ENCODE measurements around the gene KCNQ5.

DNA sequence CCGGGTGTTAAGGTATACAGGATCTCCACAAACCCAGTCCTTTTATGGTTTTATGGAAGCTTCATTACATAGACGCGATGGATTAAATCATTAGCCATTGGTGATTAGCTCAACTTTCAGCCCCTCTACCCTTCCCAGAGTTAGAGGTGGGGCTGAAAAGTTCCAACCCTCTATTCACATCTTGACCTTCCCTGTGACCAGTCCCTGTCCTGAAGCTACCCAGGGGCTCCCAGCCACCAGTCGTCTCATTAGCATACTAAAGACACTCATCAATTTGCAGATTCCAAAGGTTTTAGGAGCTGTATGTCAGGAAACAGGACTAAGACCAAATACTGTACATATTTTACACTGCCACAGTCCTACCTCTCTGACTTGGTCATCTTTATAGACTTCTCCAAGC is 582.4 kb downstream of the KCNQ5 start:
- TF ChIP-seq, protein P1, sequence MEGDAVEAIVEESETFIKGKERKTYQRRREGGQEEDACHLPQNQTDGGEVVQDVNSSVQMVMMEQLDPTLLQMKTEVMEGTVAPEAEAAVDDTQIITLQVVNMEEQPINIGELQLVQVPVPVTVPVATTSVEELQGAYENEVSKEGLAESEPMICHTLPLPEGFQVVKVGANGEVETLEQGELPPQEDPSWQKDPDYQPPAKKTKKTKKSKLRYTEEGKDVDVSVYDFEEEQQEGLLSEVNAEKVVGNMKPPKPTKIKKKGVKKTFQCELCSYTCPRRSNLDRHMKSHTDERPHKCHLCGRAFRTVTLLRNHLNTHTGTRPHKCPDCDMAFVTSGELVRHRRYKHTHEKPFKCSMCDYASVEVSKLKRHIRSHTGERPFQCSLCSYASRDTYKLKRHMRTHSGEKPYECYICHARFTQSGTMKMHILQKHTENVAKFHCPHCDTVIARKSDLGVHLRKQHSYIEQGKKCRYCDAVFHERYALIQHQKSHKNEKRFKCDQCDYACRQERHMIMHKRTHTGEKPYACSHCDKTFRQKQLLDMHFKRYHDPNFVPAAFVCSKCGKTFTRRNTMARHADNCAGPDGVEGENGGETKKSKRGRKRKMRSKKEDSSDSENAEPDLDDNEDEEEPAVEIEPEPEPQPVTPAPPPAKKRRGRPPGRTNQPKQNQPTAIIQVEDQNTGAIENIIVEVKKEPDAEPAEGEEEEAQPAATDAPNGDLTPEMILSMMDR (IDR thresholded peaks at IDR 0.05), result no peak
- TF ChIP-seq EP300 (IDR thresholded peaks at IDR 0.05; ENCODE audit: low read depth), result no peak

Measured in transverse colon (tissue), 3 donors.